ENCODE data around the gene RAB11FIP4. TPM values are rescaled to one million over a fixed set of nuclear protein-coding genes. Genes with fewer than 3 reads are reported as not detected.

Gene RAB11FIP4
- total RNA-seq, 1 experiment from 2014 or later, result 15.1 TPM

DNA sequence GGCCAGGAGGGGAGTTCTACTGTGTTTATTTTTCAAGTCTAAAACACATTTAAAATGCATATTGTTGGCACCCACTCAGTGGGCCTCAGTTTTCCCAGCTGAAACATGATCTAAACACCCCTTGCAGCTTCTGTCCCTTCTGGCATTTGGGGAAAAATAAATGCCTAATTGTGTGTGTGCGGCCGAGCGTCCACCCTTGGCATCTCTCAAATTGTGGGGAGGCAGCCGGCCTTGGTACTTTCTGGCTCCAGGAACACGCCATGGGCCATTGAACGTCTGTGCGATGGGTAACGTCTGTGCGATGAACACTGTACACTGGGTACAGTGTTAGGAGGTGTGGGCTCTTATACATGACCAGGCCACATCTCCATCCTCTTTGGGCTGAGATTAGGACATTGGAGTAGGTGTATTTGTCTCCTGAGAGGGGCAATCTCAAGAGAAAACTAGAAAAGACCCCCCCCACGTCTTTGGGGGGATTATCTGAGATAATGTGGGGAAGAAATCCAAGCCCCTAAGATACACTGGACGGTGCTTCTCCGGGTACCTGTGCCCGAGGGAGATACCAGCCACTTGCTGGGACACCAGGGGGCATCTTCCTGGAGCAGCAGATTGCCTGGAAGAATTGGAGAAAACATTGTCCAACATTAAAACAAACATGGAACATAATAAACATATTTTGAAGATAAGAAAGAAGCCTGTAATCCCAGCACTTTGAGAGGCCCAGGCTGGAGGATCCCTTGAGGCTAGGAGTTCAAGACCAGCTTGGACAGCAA is 54.9 kb downstream of the RAB11FIP4 start (continued):
- TF ChIP-seq, protein P1, sequence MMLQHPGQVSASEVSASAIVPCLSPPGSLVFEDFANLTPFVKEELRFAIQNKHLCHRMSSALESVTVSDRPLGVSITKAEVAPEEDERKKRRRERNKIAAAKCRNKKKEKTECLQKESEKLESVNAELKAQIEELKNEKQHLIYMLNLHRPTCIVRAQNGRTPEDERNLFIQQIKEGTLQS (IDR thresholded peaks at IDR 0.05), result no peak
- TF ChIP-seq RAD21 (IDR thresholded peaks at IDR 0.05; ENCODE audit: low read depth) (peak; percentile 46; the same call in 1 of the 2 replicates), EZH2 (IDR thresholded peaks at IDR 0.05) (no peak), TCF7L2 (IDR thresholded peaks at IDR 0.05; ENCODE audit: borderline replicate concordance, extremely low read depth, insufficient read depth, insufficient read length) (no peak), ZFX (IDR thresholded peaks at IDR 0.05) (no peak)

DNA sequence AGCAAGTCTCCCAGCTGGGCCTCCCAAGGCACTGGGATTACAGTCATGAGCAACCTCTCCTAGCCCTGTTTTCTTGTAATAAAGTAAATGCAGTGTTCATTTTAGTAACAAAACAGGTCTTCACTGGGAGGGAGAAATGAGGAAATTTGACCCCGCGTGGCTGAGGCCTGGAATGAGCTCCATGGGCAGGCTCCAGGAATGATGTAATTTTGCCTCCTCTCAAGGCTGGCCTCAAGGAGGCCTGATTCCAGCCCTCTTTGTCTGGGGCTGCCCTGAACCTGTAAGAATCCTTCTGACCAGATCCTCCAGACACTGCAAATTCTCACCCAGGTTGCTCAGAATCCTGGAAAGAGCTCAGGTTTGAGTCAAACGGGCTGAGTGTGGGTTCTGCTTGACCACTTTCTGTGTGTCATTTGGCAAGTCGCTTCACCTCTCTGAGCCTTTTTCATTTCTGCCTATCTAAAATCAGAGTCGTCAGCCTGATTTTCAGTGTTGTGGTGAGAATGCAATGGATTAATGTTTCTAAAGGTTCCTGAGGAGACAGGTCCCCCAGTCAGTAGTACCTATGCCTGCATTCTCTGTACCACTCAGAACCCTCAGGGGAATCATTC is 57.1 kb downstream of the RAB11FIP4 start:
- Histone ChIP-seq H3K4me1 (ENCODE audit: control insufficient read depth in 1 of 2, insufficient read depth in 2 of 2, low read length in 2 of 2) (peaks cover 0 to 20% of the 10 kb centered on the region in 2 experiments; a peak in 2 of 4 replicates), H3K4me2 (ENCODE audit: low read length) (no peak overlapping the region), H3K9me2 (ENCODE audit: insufficient read depth) (no peaks in the 10 kb centered on the region), H2AFZ (ENCODE audit: low read depth, low read length, poor library complexity, severe bottlenecking) (no peak overlapping the region), H3K79me2 (ENCODE audit: insufficient read depth, low read length) (no peaks in the 10 kb centered on the region), H3K27ac (ENCODE audit: low read depth, low read length) (no peak overlapping the region), H3K9ac (ENCODE audit: low read length) (no peak overlapping the region), H3K9me3 (ENCODE audit: control insufficient read depth in 1 of 2, insufficient read depth in 1 of 2, low read depth in 1 of 2, low read length in 2 of 2) (no peaks in the 10 kb centered on the region), H3K27me3 (ENCODE audit: insufficient read depth, low read length) (no peaks in the 10 kb centered on the region), H3K36me3 (ENCODE audit: control insufficient read depth in 1 of 2, insufficient read depth in 2 of 2, low read length in 2 of 2) (no peaks in the 10 kb centered on the region), H4K20me1 (ENCODE audit: insufficient read depth) (no peaks in the 10 kb centered on the region), H3K4me3 (replicated peaks in 1 of 2; ENCODE audit: low read depth in 1 of 2, low read length in 2 of 2) (no peak overlapping the region)
- ChIA-PET POLR2A (no interaction called here), RAD21 (ENCODE audit: low non-redundant PET in 1 of 2, low total read pairs in 2 of 2, uncharacterized antibody in 2 of 2, unreplicated experiment in 2 of 2) (no interaction called here), CTCF (interaction anchor here (0.6 to 2.1 kb wide), 5 partner anchors 12 to 76 kb away, joined by 3 to 8 read pairs (median 4); no protein-coding TSS in a partner anchor)
- no peak for TF ChIP-seq SIN3A (IDR thresholded peaks at IDR 0.05; ENCODE audit: low read depth)
- TF ChIP-seq SRF (IDR thresholded peaks at IDR 0.05; ENCODE audit: low read depth), result no peak
- no peak for TF ChIP-seq ZNF274 (IDR thresholded peaks at IDR 0.05; ENCODE audit: low read depth, low read length)
- no peak for TF ChIP-seq ZFX (IDR thresholded peaks at IDR 0.05)
- TF ChIP-seq ELF1 (IDR thresholded peaks at IDR 0.05; ENCODE audit: borderline replicate concordance, low read depth), result no peak
- no peak for TF ChIP-seq TCF7L2 (IDR thresholded peaks at IDR 0.05; ENCODE audit: borderline replicate concordance, extremely low read depth, insufficient read depth, insufficient read length)
- TF ChIP-seq, protein P2, sequence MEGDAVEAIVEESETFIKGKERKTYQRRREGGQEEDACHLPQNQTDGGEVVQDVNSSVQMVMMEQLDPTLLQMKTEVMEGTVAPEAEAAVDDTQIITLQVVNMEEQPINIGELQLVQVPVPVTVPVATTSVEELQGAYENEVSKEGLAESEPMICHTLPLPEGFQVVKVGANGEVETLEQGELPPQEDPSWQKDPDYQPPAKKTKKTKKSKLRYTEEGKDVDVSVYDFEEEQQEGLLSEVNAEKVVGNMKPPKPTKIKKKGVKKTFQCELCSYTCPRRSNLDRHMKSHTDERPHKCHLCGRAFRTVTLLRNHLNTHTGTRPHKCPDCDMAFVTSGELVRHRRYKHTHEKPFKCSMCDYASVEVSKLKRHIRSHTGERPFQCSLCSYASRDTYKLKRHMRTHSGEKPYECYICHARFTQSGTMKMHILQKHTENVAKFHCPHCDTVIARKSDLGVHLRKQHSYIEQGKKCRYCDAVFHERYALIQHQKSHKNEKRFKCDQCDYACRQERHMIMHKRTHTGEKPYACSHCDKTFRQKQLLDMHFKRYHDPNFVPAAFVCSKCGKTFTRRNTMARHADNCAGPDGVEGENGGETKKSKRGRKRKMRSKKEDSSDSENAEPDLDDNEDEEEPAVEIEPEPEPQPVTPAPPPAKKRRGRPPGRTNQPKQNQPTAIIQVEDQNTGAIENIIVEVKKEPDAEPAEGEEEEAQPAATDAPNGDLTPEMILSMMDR (IDR thresholded peaks at IDR 0.05 in 2 of 3, conservative IDR thresholded peaks at IDR 0.05 in 1 of 3; ENCODE audit: borderline replicate concordance in 1 of 3, insufficient read depth in 1 of 3, low read depth in 2 of 3, low read length in 2 of 3), result no peak
- TF ChIP-seq EZH2 (IDR thresholded peaks at IDR 0.05), result no peak
- TF ChIP-seq YY1 (IDR thresholded peaks at IDR 0.05; ENCODE audit: extremely low read depth, insufficient replicate concordance, low read depth, low read length), result no peak
- no peak for ATAC-seq
- intact Hi-C loops (cut with micrococcal nuclease), result no loop called here
- BruUV-seq (replicated peaks), result no TSS peak
- DNase-seq (ENCODE audit: low read depth, low spot score), result no peak

Measured in HCT116 (cell line).